Peyer's patch (tissue), 4 donors: Measurements from ENCODE around the gene AMDHD1. TPM values are rescaled to one million over a fixed set of nuclear protein-coding genes. Genes with fewer than 3 reads are reported as not detected.

Source experiments
- DNase-seq, 3 donors: peaks; one replicate each; pipeline ENCODE4 v3.0.0-alpha.2; 2017 to 2019
- H3K27ac ChIP-seq, 4 donors: fragments of 200-600 bp; sonication (generic); one replicate each; pipeline ENCODE4 v1.5.1; 2016 to 2019
- H3K27me3 ChIP-seq, 2 donors: fragments of 200-600 bp; sonication (generic); one replicate each; pipeline ENCODE4 v1.5.1; 2019
- H3K36me3 ChIP-seq, 3 donors: fragments of 200-600 bp; sonication (generic); one replicate each; pipeline ENCODE4 v1.5.1; 2016 to 2019
- H3K4me1 ChIP-seq, 4 donors: fragments of 200-600 bp; sonication (generic); one replicate each; pipeline ENCODE4 v1.5.1; 2016 to 2019
- H3K4me3 ChIP-seq, 4 donors: fragments of 200-600 bp; sonication (generic); 1 replicate in 3 of 4; 2 replicates in 1 of 4; pipeline ENCODE4 v1.5.1; 2016 to 2019; ENCODE audit warnings: mild to moderate bottlenecking in 1 of 4
- H3K9me3 ChIP-seq, 4 donors: fragments of 200-600 bp; sonication (generic); one replicate each; pipeline ENCODE4 v1.5.1; 2016 to 2019; ENCODE audit warnings: mild to moderate bottlenecking in 1 of 4
- CTCF ChIP-seq, 6 experiments: fragments of 450-650 bp in 4 of 6; fragments of 200-600 bp in 2 of 6; sonication (generic) in 1 of 6; IDR thresholded peaks; one replicate each; pipeline ENCODE4 v1.5.1; 2017 to 2019; ENCODE audit warnings: antibody characterized with exemption in 6 of 6, mild to moderate bottlenecking in 3 of 6, moderate library complexity in 1 of 6
- POLR2A ChIP-seq, 2 donors: fragments of 450-650 bp; IDR thresholded peaks; one replicate each; pipeline ENCODE4 v1.5.1; 2017; ENCODE audit warnings: antibody characterized with exemption in 2 of 2, mild to moderate bottlenecking in 2 of 2, moderate library complexity in 2 of 2
- total RNA-seq, 4 donors: library from RNA; depleted of rRNA; stranded (reverse); fragments of >200 nt; gene quantifications; one replicate each; pipeline ENCODE4 v1.1.0, GENCODE V29; 2016

AMDHD1 gene
- total RNA-seq, 4 donors from 2014 or later, result 1.7 to 3.5 (median 2.5) TPM; not detected in 1

GRCh38 chr12:95918194-95918993 is 24.7 kb upstream of the AMDHD1 start:
- no peaks in the 10 kb centered on the region for H3K9me3 ChIP-seq
- no peaks in the 10 kb centered on the region for H3K36me3 ChIP-seq
- H3K27ac ChIP-seq, result no peak overlapping the region
- no peaks in the 10 kb centered on the region for H3K27me3 ChIP-seq
- TF ChIP-seq POLR2A (IDR thresholded peaks at IDR 0.05) (no peak), CTCF (IDR thresholded peaks at IDR 0.05) (peak; percentile 51 to 85 (median 78))
- DNase-seq, result peak in 2 of 3 donors; percentile 29 to 65
- no peaks in the 10 kb centered on the region for H3K4me1 ChIP-seq
- H3K4me3 ChIP-seq, result no peak overlapping the region

DNA sequence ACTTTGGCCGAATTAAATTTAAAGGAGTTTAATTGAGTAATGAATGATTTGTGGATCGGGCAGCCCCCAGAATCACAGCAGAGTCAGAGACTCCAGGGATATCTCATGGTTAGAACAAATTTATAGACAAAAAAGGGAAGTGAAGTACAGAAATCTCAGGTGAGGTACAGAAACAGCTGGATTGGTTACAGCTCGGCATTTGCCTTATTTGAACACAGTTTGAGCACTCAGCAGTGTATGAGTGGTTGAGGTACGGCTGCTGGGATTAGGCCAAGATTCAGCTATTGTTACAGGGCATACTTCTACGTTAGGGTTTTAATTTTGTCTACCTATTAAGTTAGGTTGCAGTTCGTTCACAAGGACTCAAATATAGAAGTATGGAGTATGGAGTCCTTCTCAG is 24.0 kb upstream of the AMDHD1 start:
- no peak for DNase-seq
- no peak for TF ChIP-seq CTCF (IDR thresholded peaks at IDR 0.05)
- TF ChIP-seq POLR2A (IDR thresholded peaks at IDR 0.05), result no peak
- Histone ChIP-seq H3K4me1 (no peaks in the 10 kb centered on the region), H3K9me3 (no peaks in the 10 kb centered on the region), H3K27me3 (no peaks in the 10 kb centered on the region), H3K4me3 (no peak overlapping the region), H3K36me3 (no peaks in the 10 kb centered on the region), H3K27ac (no peak overlapping the region)

GRCh38 chr12:95922231-95922630 is 20.9 kb upstream of the AMDHD1 start:
- Histone ChIP-seq H3K4me3 (no peak overlapping the region), H3K27me3 (no peaks in the 10 kb centered on the region), H3K27ac (no peak overlapping the region), H3K36me3 (no peaks in the 10 kb centered on the region), H3K4me1 (no peaks in the 10 kb centered on the region), H3K9me3 (no peaks in the 10 kb centered on the region)
- DNase-seq, result no peak
- TF ChIP-seq POLR2A (IDR thresholded peaks at IDR 0.05) (no peak), CTCF (IDR thresholded peaks at IDR 0.05) (no peak)

- no peak for TF ChIP-seq CTCF (IDR thresholded peaks at IDR 0.05)
- TF ChIP-seq POLR2A (IDR thresholded peaks at IDR 0.05), result no peak
- no peak for DNase-seq
- Histone ChIP-seq H3K36me3 (no peaks in the 10 kb centered on the region), H3K4me1 (peaks cover 0 to 5% (median 0%) of the 10 kb centered on the region in 4 donors), H3K27ac (no peak overlapping the region), H3K9me3 (no peaks in the 10 kb centered on the region), H3K4me3 (no peak overlapping the region), H3K27me3 (no peaks in the 10 kb centered on the region)
Measured at GRCh38 chr12:95940514-95940913, 2.6 kb upstream of the AMDHD1 start.

- Histone ChIP-seq H3K27me3 (no peaks in the 10 kb centered on the region), H3K4me3 (peak overlapping the region; percentile 71 to 97 (median 86)), H3K27ac (peak overlapping the region in 3 of 4 donors; percentile 77 to 91 (median 79)), H3K9me3 (no peaks in the 10 kb centered on the region), H3K4me1 (peaks cover 0 to 5% (median 0%) of the 10 kb centered on the region in 4 donors), H3K36me3 (no peaks in the 10 kb centered on the region)
- peak in 1 of 3 donors; percentile 18 for DNase-seq
- TF ChIP-seq POLR2A (IDR thresholded peaks at IDR 0.05) (no peak), CTCF (IDR thresholded peaks at IDR 0.05) (no peak)
Measured at GRCh38 chr12:95942101-95942523, 1.0 kb upstream of the AMDHD1 start.
